Right renal cortex interstitium (tissue), 3 donors: ENCODE results near the gene FSD1L. TPM values are rescaled to one million over a fixed set of nuclear protein-coding genes. Genes with fewer than 3 reads are reported as not detected.

ENCODE experiments used
- DNase-seq, 3 donors: peaks; one replicate each; pipeline ENCODE4 v3.0.0-alpha.2; 2013; ENCODE audit warnings: low read depth in 3 of 3, low spot score in 2 of 3
- polyA plus RNA-seq, 3 donors: library from polyadenylated mRNA; unstranded; fragments of 120-200 nt; gene quantifications; one replicate each; pipeline ENCODE4 v1.2.1, GENCODE V29; 2013; ENCODE audit not compliant: insufficient read length in 3 of 3

FSD1L gene
- polyA plus RNA-seq, 3 donors: 9.5 to 10.7 (median 10.6) TPM

DNA sequence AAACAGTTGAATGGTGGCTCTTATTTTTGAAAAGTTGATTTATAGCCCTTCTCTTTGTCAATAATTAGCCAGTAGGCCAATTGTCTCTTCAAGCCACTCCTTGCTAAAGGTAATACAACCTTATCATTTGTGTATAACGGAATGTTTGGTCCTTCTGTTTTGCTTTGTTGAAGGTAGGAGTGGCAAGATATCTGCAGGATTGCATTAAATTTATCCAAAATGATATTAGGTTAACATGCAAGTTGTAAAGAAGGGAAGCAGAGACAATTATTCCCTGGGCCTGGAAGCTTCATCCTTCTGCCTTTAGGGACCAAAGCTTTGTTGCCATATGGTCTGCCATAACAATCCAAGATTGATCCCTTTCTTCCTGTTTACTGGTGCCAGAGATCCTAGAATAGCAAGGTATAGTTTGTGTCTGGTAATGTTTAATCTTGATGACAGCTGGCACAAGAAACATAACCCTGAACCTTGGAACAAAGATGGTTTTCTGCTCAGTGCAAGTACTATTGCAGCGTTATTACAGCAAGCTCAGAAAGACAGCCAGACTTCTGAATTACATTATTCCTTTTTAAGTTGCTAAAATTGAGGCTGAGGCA, 15.5 kb upstream of the FSD1L start:
- no peak for DNase-seq

DNA sequence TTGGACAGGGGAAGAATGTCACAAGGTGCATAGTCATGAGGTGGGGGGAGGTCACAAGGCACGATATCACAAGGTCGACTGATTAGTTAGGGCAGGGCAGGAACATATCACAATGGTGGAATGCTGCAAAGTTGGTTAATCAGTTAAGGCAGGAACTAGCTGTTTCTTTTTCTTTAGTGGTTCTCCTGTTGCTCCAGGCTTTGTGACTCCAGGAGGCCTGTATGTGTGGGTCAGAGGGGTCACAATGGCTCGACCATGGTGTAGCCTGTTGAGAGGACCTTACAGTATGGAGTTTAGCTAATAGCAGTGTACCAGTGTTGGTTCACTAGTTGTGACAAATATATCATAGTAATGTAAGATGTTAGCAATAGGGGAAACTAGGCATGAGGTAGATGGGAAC, 12.4 kb upstream of the FSD1L start:
- no peak for DNase-seq

DNA sequence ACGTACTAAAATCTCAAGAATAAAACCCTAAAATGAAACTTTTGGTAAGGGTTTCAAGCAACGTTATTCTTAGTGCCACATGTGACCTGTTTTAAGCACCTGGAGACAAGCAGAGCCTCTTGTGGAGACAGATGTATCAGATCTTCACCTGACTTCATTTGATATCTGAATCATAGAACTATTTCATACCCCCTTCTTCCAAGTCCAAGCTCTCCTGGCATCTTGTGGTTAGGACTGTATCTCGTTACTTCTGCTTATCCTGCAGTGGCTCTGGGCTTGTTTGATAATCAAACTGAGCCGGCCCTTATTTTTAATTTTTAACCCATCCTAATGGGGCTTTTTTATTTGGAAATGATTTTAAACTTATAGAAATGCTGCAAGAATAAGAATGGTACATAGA, 11.1 kb upstream of the FSD1L start:
- DNase-seq: no peak

DNA sequence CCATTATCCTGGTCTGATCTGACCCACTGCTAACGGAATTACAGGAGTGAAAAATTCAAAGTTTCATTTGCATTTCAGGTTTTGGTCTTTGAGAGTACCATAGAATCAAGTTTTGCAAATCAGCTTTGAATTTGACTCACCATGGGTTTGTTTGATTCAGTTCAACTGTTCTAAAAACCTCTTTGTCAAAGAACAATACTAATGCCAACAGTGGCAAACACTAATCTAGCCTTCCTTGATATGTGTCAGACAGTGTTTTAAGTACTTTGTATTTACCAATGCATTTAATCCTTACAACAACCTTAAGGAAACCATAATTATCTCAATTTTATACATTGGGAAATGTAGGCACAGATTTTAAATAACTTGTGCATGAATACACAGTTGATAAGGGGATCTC, 10.1 kb upstream of the FSD1L start:
- DNase-seq: no peak

DNA sequence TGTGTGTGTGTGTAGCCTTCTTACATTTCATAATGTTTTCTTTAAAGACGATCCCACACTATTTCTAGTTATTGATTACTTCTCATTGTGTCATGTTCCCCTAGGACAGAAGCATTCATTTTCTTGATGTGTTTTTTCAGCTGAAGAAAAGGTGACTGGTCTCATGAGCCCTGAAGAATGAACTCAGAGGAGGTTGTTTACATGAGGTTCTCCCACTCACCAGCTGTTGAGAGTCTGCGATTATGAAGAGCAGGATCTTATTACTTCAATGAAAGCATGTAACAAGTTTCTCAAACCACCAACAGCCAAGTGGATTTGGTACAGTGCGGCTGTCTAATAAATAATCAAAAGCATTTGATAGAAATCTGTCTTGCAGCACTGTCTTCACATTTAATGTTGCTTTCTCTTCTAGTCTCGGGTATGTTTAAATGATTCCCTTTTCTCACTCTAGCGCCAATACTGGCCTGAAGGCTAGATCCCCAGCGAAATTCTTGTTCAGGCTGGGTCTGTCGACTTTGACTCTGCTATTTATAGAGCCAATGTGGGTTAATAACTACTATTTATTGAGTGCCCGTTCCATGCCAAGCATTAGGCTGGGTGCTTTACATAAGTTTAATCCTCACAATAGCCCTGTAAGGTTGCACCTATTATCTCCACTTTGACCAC, 9.6 kb upstream of the FSD1L start:
- peak in 2 of 3 donors; percentile 56 to 65 for DNase-seq

DNA sequence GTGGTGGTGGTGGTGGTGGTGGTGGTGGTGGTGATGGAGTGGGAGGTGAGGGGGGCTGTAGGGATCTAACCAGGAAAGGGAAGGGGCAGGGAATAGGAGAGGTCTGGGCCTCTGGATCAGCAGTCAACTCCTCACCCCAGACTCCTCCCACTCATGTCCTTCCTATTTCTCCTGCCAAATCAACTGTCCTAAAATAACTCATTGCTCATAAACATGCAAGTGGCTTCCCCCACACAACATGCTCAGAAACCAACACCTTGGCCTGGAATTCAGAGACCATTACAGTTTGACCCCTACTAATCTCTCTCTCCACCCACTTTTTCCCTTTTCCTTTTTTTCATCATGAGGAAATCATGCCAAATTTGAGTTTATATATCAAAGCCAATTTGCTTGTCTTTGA, 8.4 kb upstream of the FSD1L start:
- no peak for DNase-seq

DNA sequence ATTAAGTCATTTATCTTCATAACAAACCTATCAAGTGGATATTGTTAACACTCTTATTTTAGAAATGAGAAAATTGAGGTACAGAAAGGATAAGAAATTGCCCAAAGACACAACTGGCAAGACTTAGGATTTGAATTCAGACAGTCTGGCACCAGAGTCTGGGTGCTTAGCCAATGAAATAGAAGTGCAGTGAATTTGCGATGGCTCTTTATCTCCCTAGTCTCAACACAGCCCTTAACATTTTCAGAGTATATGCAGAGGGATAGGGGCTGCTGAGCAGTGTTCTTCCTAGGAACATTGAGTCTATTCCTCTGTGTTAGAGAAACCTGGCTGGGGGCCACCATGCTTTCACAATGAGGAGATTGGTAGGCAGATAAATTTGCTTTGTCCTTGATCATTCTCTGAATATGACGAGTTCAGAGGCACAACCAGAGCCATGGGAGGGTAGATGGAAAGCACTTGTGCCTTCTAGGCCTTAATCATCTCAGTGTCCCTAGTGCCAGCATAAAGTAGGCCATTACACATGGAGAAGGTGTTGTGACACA, 6.1 kb upstream of the FSD1L start:
- DNase-seq: no peak

DNA sequence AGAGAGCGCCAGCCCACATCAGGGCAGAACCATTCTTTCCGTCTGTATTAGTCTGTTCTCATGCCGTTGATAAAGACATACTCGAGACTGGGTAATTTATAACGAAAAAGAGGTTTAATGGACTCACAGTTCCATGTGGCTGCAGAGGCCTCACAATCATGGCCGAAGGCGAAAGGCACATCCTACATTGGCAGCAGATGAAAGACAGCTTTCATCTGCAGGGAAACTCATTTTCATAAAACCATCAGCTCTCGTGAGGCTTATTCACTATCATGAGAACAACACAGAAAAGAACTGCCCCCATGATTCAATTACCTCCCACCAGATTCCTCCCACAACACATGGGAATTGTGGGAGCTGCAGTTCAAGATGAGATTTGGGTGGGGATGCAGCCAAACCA, 4.7 kb upstream of the FSD1L start:
- DNase-seq: no peak

DNA sequence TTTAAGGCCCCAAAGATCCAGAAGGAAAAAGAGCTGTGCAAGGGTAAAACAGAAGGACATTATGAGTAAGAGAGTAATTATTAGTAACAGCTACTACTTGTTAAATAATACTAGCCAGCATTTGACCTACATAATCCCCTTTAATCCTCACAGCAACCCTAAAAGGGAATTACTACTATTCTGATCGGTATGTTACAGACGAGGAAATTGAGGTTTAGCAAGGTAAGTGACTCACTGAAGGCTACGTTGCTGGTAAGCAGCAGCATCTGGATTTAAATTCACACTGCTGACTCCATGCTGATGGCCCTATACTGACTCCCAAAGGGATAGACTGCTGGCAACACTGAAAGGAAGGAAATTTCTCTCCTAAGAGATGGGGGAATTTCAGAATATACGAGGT, 3.7 kb upstream of the FSD1L start:
- DNase-seq: no peak

DNA sequence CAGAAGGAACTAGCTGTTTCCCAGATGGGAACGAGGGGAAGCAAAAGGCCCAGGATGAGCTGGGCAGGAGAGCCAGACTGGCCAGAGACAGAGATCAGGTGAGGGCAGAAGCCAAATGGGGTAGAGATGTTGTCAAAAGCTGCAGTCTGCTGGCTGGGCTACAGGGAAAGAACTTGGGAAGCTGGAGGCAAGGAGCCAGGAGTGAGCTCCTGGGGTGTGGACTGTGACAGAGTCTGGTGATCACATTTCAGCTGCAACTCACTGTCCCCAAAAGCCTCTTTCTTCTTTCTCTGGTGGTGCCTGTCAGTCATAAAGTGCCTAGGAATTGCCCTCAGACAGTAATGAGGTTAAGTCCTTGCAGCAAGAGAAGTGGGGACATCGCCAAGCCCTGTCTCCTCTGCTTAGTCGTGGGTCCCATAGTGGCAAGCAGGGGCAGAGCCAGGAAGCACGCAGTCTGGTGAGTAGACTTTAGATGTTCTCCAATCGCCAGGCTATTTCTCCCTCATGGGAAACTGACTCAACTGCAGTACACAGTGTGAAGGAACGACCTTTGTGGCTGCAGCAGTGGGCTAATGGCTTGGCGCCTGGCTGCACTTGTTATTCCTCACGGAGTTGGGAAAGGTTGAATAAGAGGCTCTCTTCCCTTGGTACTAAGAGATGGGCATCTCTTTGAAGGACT, 2.5 kb upstream of the FSD1L start:
- DNase-seq: no peak

DNA sequence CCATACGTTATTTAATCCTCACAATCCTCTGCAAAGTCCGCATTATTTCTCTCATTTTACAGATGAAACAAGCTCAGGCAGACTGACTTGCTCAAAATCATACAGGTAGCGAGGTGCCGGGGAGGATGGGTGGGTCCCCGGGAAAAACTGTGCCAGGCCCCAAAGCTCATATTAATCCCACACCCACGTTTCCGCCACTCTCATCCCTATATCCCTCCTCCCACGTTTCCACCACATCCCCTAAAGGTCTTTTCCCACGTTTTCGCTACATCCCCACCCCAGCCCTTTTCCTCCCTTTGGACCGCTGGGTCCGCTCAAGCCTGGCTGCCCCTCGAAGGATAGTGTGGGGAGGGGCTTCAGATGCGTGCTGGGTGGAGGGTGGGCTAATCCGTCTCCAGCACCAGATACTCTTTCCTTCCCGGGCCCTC, 434 bp upstream of the FSD1L start:
- DNase-seq: peak in 1 of 3 donors; percentile 10

DNA sequence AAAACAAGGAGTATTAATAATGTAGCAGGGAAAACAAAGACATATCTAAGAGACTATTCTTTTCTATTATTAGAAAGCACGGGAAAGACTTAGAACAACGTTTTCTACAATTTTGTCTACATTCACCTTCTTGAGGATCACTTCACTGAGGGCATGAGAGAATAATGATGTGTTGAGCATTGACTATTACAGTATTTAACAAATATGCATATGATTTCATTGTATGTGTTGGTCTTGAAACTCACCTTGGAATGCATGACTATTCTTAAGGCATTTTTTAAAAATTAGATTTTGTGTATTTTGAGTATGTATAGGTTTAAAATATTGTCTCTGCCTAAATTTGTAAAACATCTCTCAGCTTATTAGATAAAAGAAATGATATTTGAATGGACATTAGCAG, 1.2 kb downstream of the FSD1L start:
- no peak for DNase-seq

DNA sequence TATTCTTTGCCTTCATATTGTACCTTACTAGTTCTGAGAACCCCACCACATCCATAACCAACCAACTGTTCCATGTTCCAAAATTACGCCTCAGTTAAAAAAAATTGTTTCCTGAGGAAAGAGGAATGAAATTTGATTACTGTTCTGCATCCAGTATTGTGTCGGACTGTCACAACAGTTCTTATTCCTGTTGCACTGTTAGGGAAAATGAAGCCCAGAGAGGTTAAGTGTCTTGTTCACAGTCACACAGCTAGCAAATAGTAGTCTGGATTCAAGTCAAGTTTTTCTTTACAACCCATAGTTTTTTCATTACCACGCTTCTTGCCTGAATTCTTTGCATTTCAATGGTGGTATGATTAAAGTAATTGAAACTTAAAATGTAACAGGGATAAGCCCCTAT, 4.4 kb downstream of the FSD1L start:
- DNase-seq: no peak

DNA sequence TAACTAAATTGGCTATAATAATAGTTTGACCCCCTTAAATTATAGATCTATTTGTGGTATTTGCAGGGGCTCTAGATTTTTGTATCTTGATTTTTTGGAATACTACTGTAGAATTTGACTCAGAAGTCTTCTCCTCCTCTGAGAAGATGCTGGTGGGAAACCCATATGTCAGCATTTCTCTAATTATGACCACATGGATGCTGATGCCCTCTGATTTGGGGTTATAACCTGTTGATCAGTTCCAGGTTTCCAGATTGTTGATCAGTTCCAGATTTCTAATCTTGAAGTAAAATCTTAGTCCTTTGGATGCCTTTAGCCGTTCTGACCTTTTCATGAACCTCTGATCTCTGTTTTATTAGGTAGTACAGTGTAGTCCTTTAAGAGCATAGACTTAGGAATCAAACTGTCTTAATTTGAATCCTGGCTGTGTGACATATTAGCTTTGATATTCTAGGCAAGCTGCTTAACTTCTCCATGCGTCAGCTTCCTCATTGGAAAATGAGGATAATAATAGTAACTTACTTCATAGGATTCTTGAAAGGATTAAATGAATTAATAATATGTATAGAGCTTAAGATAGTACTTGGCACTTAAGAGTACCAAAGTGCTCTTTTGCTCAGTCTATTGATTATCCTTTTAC, 8.1 kb downstream of the FSD1L start:
- DNase-seq: no peak

DNA sequence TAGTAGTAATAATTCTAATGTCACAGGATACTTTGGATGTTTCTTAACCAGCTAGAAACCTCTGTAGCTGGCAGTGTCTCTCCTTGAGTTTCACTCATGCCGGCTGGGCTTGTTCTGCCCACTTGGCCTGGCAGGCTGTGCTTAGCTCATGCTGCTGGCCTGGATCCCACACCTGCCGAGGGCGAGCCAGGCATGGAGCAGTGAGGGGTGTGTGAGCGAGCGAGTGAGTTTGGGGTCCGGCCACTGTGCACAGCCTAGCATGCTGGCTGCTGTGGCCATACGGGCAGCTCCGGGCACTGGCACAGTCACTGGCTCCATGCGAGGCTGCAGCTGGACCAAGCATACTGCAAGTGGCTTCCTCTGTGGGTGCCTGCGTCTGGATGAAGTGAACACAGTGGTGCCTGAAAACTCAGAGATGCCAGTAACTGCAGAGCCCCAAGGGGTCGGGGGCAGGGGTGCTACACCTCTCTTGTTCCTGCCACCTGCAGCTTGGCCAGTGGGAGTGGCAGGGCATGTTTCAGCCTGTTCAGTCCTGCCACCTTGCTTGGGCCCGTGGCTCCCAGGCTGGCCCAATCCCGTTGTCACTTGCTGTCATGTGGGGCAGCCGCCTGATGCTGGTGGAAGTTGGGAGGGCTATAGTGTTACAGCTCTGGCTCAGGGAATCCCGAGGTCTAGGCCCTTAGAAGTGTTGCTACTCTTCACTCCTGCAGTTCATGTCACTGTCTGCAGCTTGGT, 9.9 kb downstream of the FSD1L start:
- no peak for DNase-seq

DNA sequence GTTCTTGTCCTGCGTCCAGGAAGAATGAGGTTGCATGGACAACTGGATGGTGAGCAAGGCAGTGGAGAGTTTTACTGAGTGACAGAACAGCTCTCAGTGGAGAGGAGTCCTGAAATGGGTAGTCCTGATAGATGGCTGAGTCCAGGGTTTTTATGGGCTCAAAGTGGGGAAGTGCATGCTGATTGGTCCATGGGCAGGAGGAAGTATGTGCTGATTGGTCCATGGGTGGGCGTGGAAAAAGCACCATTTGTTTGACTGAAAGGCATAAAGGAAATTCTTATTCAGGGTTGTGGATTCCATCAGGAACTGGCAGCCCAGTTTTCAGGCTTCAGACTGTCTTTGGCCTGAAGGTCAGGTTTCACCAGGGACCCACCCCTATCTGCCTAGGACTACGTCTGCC, 10.6 kb downstream of the FSD1L start:
- no peak for DNase-seq

DNA sequence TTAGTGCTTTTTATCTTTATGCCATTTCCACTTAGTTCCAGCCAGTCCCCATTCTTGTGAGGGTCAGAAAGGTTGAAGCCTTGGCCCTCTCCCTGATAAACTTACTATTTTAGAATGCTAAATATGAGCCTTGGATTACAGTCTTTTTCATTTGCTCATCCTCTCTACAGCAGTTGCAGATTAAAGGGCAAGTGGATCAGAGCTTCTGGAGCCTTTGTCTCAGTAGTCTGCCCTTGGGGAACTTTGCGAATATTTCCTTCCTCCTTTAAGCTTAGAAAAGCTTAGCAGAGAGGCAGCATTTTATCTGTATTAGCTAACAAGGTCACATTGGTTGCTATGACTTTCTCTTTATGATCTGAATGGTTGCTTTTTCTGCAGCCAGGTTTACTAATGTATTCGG, 11.5 kb downstream of the FSD1L start:
- DNase-seq: no peak

DNA sequence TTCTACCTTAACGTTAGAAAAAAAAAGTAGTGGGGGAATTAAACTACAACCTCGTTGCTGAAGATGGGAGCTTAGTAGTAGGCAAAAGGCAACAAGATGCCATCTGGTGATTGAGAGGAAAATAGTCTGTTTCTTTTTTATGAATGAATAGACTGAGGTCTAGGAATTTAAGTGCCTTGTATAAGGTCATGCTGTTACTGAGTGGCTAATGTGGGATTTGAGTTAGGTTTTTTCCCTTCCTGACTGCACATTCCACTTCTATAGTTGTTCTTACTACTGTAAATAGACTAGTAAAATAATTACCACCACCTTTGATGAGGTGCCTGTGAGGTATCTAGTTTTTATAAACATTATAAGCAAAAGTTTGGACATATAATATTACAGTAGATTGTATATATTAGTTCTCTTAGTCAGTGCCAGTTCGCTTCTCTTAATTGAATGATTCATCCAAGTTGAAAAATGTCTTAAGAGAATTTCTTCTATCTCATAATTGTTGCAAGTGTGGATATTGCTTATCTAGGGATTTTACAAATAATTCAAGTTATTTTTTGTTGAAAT, 19.1 kb downstream of the FSD1L start:
- no peak for DNase-seq

DNA sequence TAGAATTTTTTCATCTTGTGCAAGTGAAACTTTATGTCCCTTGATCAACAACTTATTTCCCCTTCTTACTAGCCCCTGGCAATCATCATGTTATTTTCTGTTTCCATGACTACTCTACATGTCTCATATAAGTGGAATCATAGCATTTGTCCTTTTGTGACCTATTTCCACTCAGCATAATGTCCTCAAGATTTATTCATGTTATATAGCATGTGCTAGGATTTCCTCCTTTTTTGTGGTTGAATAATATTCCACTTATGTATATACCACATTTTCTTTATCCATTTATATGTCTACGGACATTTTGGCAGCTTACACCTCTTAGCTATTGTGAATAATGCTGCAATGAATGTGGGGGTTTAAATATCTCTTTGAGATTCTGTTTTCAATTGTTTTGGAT, 21.0 kb downstream of the FSD1L start:
- no peak for DNase-seq

DNA sequence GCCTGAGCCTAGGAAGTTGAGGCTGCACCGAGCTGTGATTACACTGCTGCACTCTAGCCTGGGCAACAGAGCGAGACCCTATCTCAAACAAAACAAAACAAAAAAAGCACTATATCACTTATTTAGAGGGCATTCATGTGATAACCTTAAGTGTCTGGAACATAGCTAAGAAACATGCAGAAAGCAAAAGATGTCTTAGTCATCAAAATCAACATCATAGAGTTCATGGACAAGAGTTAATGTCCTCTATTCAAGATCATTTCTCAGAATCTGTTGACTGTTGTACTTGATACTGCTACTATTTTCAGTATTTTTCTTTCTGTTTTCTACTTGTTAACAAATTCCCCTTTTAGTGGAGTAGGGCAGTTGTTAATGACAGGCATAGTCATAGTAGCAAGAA, 25.4 kb downstream of the FSD1L start:
- DNase-seq: no peak

DNA sequence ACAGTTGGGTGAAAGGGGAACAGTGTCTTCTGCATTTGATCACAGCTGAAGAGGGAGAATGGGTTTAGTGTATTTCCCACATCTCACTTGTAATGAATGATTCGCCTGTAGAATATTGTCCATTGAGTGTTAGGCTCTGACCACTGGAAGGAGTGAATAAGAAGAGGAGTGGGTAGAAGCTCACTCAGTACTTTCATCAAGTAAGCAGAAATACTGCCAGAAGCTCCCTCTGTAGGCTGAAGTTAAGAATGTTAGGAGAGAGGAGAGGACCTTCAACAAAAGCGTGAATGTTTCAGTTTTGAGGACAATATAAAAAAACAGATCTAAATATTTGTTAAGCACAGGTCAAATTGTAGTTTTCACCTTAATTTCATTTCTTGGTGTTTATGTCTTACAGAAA, 27.5 kb downstream of the FSD1L start:
- peak in 1 of 3 donors; percentile 1 for DNase-seq
